CD4-positive, alpha-beta memory T cell (primary cell): ENCODE data around the gene IRF9. TPM values are rescaled to one million over a fixed set of nuclear protein-coding genes. Genes with fewer than 3 reads are reported as not detected.
A peak's percentile ranks its signal among the peaks of the same experiment; 100 is the strongest.

Experiments
- CTCF ChIA-PET: fragments of 350-600 bp; sonication (Branson Sonifier 250); formaldehyde crosslinking; loops from one replicate; lab custom pipeline; 2021; ENCODE audit warnings: inconsistent platforms; ENCODE audit not compliant: partially characterized antibody; lab: Charles Lee
- POLR2A ChIA-PET: fragments of 350-600 bp; sonication (Branson Sonifier 250); formaldehyde crosslinking; loops from one replicate; lab custom pipeline; 2021; ENCODE audit not compliant: partially characterized antibody; lab: Charles Lee
- DNase-seq, 5 donors: peaks; one replicate each; pipeline versions ENCODE4 v3.0.0 to v3.0.0-alpha.2; 2020 to 2022; ENCODE audit warnings: mixed read lengths in 1 of 5
- H3K27ac ChIP-seq: one replicate; pipeline ENCODE4 v1.7.0; 2013; ENCODE audit warnings: low read depth, low read length
- H3K27me3 ChIP-seq: 2 replicates; pipeline ENCODE4 v1.7.0; 2013; ENCODE audit warnings: mild to moderate bottlenecking, low read length, moderate library complexity; ENCODE audit not compliant: insufficient read depth
- H3K36me3 ChIP-seq: 2 replicates; pipeline ENCODE4 v1.7.0; 2013; ENCODE audit warnings: mild to moderate bottlenecking, low read length, moderate library complexity; ENCODE audit not compliant: insufficient read depth
- H3K4me1 ChIP-seq: 2 replicates; pipeline ENCODE4 v1.7.0; 2013; ENCODE audit warnings: mild to moderate bottlenecking, low read length, moderate library complexity; ENCODE audit not compliant: insufficient read depth
- H3K4me3 ChIP-seq, 2 donors: one replicate each; pipeline ENCODE4 v1.7.0; 2013; ENCODE audit warnings: low read length in 2 of 2, mild to moderate bottlenecking in 1 of 2
- H3K9me3 ChIP-seq, 2 donors: one replicate each; pipeline ENCODE4 v1.7.0; 2013; ENCODE audit warnings: low read length in 2 of 2, control low read depth in 1 of 2; ENCODE audit not compliant: control insufficient read depth in 1 of 2
- H3K27ac Mint-ChIP-seq, 7 donors: one replicate each; pipeline ENCODE4 v1.8.0; 2020 to 2021; ENCODE audit warnings: mixed read lengths in 7 of 7, mild to moderate bottlenecking in 6 of 7, inconsistent platforms in 3 of 7, moderate library complexity in 3 of 7
- H3K27me3 Mint-ChIP-seq, 2 donors: one replicate each; pipeline ENCODE4 v1.8.0; 2020 to 2021; ENCODE audit warnings: mixed read lengths in 2 of 2
- H3K36me3 Mint-ChIP-seq, 2 donors: one replicate each; pipeline ENCODE4 v1.8.0; 2020 to 2021; ENCODE audit warnings: mixed read lengths in 2 of 2, inconsistent platforms in 1 of 2, mild to moderate bottlenecking in 1 of 2
- H3K4me1 Mint-ChIP-seq, 4 donors: one replicate each; pipeline ENCODE4 v1.8.0; 2020 to 2021; ENCODE audit warnings: mixed read lengths in 4 of 4, mild to moderate bottlenecking in 1 of 4
- H3K4me3 Mint-ChIP-seq, 8 donors: one replicate each; pipeline ENCODE4 v1.8.0; 2020 to 2021; ENCODE audit warnings: mixed read lengths in 8 of 8, mild to moderate bottlenecking in 7 of 8, moderate library complexity in 6 of 8, inconsistent platforms in 3 of 8
- H3K9me3 Mint-ChIP-seq, 8 donors: one replicate each; pipeline ENCODE4 v1.8.0; 2020 to 2021; ENCODE audit warnings: mixed read lengths in 8 of 8, mild to moderate bottlenecking in 5 of 8, inconsistent platforms in 3 of 8, moderate library complexity in 1 of 8
- intact Hi-C: fragments of 100-400 bp; cut with micrococcal nuclease; formaldehyde crosslinking; loops from one replicate; pipeline ENCODE4 v1.15.1; 2023
- polyA plus RNA-seq, 2 donors: library from polyadenylated mRNA; unstranded; fragments of 300-500 nt; fragmentation: Illumina TruSeq; gene quantifications; one replicate each; pipeline ENCODE4 v1.2.3, GENCODE V29; 2021
- total RNA-seq, 2 experiments: library from RNA; stranded (reverse); gene quantifications; one replicate each; pipeline ENCODE4 v1.2.3, GENCODE V29; 2021

IRF9 gene
- total and polyA plus RNA-seq, 4 experiments from 2014 or later = 59.3 to 157 (median 137) TPM

DNA sequence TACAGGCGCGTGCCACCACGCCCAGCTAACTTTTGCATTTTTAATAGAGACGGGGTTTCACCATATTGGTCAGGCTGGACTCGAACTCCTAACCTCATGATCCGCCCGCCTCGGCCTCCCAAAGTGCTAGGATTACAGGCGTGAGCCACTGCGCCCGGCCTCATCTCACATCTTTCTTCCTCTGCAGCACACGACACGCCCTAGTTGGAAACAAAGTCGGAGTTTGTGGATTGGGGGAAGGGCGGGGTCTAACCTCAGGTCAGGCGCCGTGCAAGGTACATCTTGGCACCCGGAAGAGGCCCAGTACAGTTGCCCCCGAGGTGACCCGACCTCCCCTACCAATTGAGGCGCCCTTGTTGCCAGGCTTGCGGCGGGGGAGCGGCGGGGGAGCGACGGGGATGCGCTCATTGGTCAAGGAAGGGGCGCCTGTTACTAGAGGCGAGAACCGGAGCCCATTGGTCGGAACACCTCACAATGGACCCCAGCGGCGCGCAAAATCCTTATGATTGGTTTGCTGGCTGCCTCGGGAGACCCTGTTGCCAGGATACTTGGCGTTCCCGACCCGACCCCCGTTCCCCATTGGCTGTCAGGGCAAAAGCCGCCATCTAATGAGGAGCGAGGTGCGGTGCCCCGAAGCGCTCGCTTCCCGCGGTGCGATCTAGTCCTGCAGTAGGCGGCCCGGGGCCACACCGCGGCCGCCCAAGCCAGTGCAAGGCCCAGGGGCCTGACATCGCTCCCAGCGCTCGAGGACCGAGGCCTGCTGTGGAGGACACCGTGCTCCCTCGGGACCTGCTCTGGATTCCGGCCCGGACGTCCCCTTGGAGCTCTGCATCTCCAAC, 10.6 kb downstream of the IRF9 start, which contains the start of gene REC8:
REC8 (plus strand) TSS at position 659 of the 839 bp plus-strand sequence. CDS start 473 bp downstream, outside the sequence.
- Mint-ChIP-seq H3K36me3 (peaks cover 16 to 54% of the 10 kb centered on the region in 2 donors), H3K9me3 (no peaks in the 10 kb centered on the region), H3K4me1 (peaks cover 20 to 56% (median 35%) of the 10 kb centered on the region in 4 donors), H3K27me3 (no peaks in the 10 kb centered on the region), H3K4me3 (peak within 1 kb of the TSS; percentile 82 to 91 (median 87)), H3K27ac (peak within 1 kb of the TSS; percentile 63 to 88 (median 85))
- intact Hi-C loops = loop anchor here (1.0 kb wide), 2 partner anchors 10 to 17 kb away; partner anchors contain the start of genes IPO4 and IRF9
- H3K36me3 ChIP-seq = peaks cover 12% of the 10 kb centered on the region
- peaks cover 22% of the 10 kb centered on the region for H3K4me1 ChIP-seq
- ChIA-PET CTCF (interaction anchor here (0.7 to 5.3 kb wide), 2 partner anchors 7 to 10 kb away, joined by 4 to 31 read pairs; partner anchors contain the start of gene IRF9), POLR2A (interaction anchor here (0.6 to 2.3 kb wide), 9 partner anchors 10 to 112 kb away, joined by 3 to 23 read pairs (median 3); partner anchors contain the start of genes CHMP4A, DCAF11, IRF9 and NRL)
- peak within 1 kb of the TSS in 1 of 2 donors; percentile 26 for H3K4me3 ChIP-seq
- peak; percentile 66 to 84 (median 73) for DNase-seq
- no peaks in the 10 kb centered on the region for H3K27me3 ChIP-seq
- peak within 1 kb of the TSS; percentile 42 for H3K27ac ChIP-seq
- no peaks in the 10 kb centered on the region for H3K9me3 ChIP-seq

DNA sequence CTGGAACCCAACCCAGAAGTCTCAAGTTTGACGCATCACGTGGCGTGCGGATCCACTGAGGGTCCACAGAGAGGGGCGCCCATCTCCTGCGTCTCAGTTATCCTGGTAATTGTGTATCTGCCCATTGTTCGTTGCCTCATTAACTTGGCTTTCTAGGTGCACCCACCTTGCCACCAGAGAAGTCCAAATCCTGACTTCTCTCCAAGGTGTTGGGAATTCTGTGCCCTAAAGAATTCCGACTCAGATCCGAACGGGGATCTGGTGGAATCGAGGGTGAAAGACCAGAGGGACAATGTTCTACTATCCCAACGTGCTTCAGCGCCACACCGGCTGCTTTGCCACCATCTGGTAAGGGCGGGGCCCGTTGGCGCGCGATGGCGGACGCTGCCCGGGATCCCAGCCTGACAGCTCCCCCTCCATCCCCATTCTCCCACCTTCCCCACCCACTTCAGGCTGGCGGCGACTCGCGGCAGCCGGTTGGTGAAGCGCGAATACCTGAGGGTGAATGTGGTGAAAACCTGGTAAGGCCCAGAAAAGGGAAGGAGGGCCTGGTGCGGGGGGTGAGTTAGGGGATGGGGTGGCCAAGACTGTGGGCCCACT, 11.3 kb downstream of the IRF9 start:
- Mint-ChIP-seq H3K4me1 (peaks cover 18 to 54% (median 34%) of the 10 kb centered on the region in 4 donors), H3K27me3 (no peaks in the 10 kb centered on the region), H3K9me3 (no peaks in the 10 kb centered on the region), H3K27ac (peak overlapping the region in 5 of 7 donors; percentile 42 to 88 (median 63)), H3K4me3 (peak overlapping the region; percentile 48 to 91 (median 84)), H3K36me3 (peaks cover 11 to 54% of the 10 kb centered on the region in 2 donors)
- peaks cover 21% of the 10 kb centered on the region for H3K4me1 ChIP-seq
- ChIA-PET CTCF (interaction anchor here (5.3 kb wide), 1 partner anchor 11 kb away, joined by 31 read pairs; the partner anchor contains the start of gene IRF9), POLR2A (interaction anchor here (0.6 to 2.3 kb wide), 4 partner anchors 15 to 41 kb away, joined by 3 to 14 read pairs (median 5); partner anchors contain the start of genes CHMP4A, RNF31 and TM9SF1)
- H3K36me3 ChIP-seq = peaks cover 11% of the 10 kb centered on the region
- intact Hi-C loops = no loop called here
- no peaks in the 10 kb centered on the region for H3K9me3 ChIP-seq
- no peak overlapping the region for H3K4me3 ChIP-seq
- peak overlapping the region; percentile 42 for H3K27ac ChIP-seq
- DNase-seq = no peak
- no peaks in the 10 kb centered on the region for H3K27me3 ChIP-seq

DNA sequence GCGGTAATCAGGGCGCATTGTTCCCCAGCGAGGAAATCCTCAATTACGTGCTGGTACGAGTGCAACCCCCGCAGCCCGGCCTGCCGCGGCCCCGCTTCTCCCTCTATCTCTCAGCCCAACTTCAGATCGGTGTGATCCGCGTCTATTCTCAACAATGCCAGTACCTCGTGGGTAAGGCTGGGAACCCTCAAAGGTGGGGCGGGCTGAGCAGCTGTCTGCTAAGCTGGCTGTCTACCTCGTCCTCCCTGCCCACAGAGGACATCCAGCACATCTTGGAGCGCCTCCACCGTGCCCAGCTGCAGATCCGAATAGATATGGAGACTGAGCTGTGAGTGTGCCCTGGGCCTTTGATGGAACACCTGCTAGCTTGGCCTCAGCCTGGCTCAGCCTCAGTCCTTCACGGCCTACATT, 11.8 kb downstream of the IRF9 start:
- Histone ChIP-seq H3K36me3 (peaks cover 11% of the 10 kb centered on the region), H3K4me3 (no peak overlapping the region), H3K27ac (no peak overlapping the region), H3K9me3 (no peaks in the 10 kb centered on the region), H3K27me3 (no peaks in the 10 kb centered on the region), H3K4me1 (peaks cover 18% of the 10 kb centered on the region)
- peak overlapping the region; percentile 29 to 77 (median 54) for H3K27ac Mint-ChIP-seq
- CTCF ChIA-PET = interaction anchor here (5.3 kb wide), 1 partner anchor 12 kb away, joined by 31 read pairs; the partner anchor contains the start of gene IRF9
- DNase-seq = no peak
- intact Hi-C loops = no loop called here
- H3K4me3 Mint-ChIP-seq = peak overlapping the region in 3 of 8 donors; percentile 10 to 36 (median 26)
- H3K9me3 Mint-ChIP-seq = no peaks in the 10 kb centered on the region
- POLR2A ChIA-PET = interaction anchor here (0.8 to 2.3 kb wide), 3 partner anchors 11 to 41 kb away, joined by 3 to 14 read pairs (median 5); partner anchors contain the start of genes CHMP4A and TM9SF1
- no peaks in the 10 kb centered on the region for H3K27me3 Mint-ChIP-seq
- H3K36me3 Mint-ChIP-seq = peaks cover 7 to 54% of the 10 kb centered on the region in 2 donors
- peaks cover 18 to 50% (median 30%) of the 10 kb centered on the region in 4 donors for H3K4me1 Mint-ChIP-seq

- no peak for DNase-seq
- CTCF ChIA-PET = no interaction called here
Observed at GRCh38 chr14:24176599-24176998, 15.5 kb downstream of the IRF9 start.

DNA sequence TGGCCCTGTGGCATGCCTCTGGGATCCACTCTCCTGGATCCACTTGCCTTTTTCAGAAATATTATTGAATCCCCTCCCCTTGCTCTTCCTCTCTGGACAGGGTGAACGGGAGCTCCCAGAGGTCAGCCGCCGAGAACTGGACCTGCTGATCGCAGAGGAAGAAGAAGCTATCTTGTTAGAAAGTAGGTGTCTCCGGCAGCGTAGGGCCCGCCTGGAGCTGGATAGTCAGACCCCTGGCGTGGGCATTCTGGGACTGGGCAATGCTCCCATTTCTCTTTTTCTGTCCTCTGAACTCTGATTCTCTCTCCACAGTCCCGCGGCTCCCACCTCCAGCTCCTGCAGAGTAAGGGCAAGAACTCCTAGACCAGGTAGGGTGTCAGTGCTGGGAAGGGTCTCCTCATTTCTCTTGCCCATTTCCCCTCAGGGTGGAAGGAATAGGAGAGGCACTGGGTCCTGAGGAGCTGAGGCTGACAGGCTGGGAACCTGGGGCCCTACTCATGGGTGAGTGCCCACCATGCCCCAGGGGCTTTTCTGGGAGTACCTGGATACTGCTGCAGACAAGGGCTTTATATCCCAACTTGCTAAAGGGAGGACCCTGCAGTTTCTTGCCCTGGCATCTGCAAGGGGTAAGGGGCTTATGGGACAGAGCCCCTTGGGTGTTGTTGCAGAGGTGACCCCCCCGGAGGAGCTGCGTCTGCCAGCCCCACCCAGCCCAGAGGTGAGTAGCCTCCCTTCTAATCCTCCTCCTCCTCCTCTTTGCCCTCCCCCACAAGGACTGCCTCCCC, 16.2 kb downstream of the IRF9 start:
- DNase-seq = no peak
- Histone ChIP-seq H3K27ac (no peak overlapping the region), H3K4me1 (peaks cover 1% of the 10 kb centered on the region), H3K36me3 (peaks cover 35% of the 10 kb centered on the region), H3K4me3 (no peak overlapping the region), H3K27me3 (no peaks in the 10 kb centered on the region), H3K9me3 (no peaks in the 10 kb centered on the region)
- Mint-ChIP-seq H3K4me1 (peaks cover 11 to 31% (median 14%) of the 10 kb centered on the region in 4 donors), H3K4me3 (no peak overlapping the region), H3K27me3 (no peaks in the 10 kb centered on the region), H3K27ac (peak overlapping the region in 6 of 7 donors; percentile 8 to 81 (median 58)), H3K36me3 (peaks cover 15 to 71% of the 10 kb centered on the region in 2 donors), H3K9me3 (no peaks in the 10 kb centered on the region)
- intact Hi-C loops = no loop called here
- ChIA-PET CTCF (no interaction called here), POLR2A (interaction anchor here (0.7 to 2.3 kb wide), 2 partner anchors 10 to 13 kb away, joined by 3 to 5 read pairs; no protein-coding TSS in a partner anchor)

More at GRCh38 chr14:24176599-24176998, 15.5 kb downstream of the IRF9 start:
- peaks cover 15 to 69% of the 10 kb centered on the region in 2 donors for H3K36me3 Mint-ChIP-seq
- no peak overlapping the region for H3K4me3 Mint-ChIP-seq
- no peaks in the 10 kb centered on the region for H3K9me3 Mint-ChIP-seq
- H3K27me3 Mint-ChIP-seq = no peaks in the 10 kb centered on the region
- POLR2A ChIA-PET = interaction anchor here (2.3 kb wide), 1 partner anchor 15 kb away, joined by 10 read pairs; the partner anchor contains the start of gene IRF9
- H3K27ac Mint-ChIP-seq = peak overlapping the region in 1 of 7 donors; percentile 50
- Histone ChIP-seq H3K36me3 (peaks cover 35% of the 10 kb centered on the region), H3K4me3 (no peak overlapping the region), H3K9me3 (no peaks in the 10 kb centered on the region), H3K27me3 (no peaks in the 10 kb centered on the region), H3K4me1 (peaks cover 5% of the 10 kb centered on the region), H3K27ac (no peak overlapping the region)
- peaks cover 11 to 37% (median 16%) of the 10 kb centered on the region in 4 donors for H3K4me1 Mint-ChIP-seq
- intact Hi-C loops = no loop called here

GRCh38 chr14:24177891-24178290, 16.8 kb downstream of the IRF9 start:
- Mint-ChIP-seq H3K4me1 (peaks cover 11 to 25% (median 13%) of the 10 kb centered on the region in 4 donors), H3K4me3 (no peak overlapping the region), H3K27ac (peak overlapping the region in 3 of 7 donors; percentile 52 to 81 (median 64)), H3K36me3 (peaks cover 19 to 75% of the 10 kb centered on the region in 2 donors), H3K9me3 (no peaks in the 10 kb centered on the region), H3K27me3 (no peaks in the 10 kb centered on the region)
- intact Hi-C loops = no loop called here
- Histone ChIP-seq H3K4me1 (no peaks in the 10 kb centered on the region), H3K27ac (no peak overlapping the region), H3K9me3 (no peaks in the 10 kb centered on the region), H3K36me3 (peaks cover 37% of the 10 kb centered on the region), H3K4me3 (no peak overlapping the region), H3K27me3 (no peaks in the 10 kb centered on the region)
- ChIA-PET CTCF (no interaction called here), POLR2A (interaction anchor here (1.2 to 2.3 kb wide), 2 partner anchors 13 to 35 kb away, joined by 3 to 5 read pairs; no protein-coding TSS in a partner anchor)
- DNase-seq = no peak
